Measurements from ENCODE around the gene NKX1-2.

GRCh38 chr10:124493214-124493882 is 43.5 kb upstream of the NKX1-2 start:
- TF ChIP-seq, protein P1, sequence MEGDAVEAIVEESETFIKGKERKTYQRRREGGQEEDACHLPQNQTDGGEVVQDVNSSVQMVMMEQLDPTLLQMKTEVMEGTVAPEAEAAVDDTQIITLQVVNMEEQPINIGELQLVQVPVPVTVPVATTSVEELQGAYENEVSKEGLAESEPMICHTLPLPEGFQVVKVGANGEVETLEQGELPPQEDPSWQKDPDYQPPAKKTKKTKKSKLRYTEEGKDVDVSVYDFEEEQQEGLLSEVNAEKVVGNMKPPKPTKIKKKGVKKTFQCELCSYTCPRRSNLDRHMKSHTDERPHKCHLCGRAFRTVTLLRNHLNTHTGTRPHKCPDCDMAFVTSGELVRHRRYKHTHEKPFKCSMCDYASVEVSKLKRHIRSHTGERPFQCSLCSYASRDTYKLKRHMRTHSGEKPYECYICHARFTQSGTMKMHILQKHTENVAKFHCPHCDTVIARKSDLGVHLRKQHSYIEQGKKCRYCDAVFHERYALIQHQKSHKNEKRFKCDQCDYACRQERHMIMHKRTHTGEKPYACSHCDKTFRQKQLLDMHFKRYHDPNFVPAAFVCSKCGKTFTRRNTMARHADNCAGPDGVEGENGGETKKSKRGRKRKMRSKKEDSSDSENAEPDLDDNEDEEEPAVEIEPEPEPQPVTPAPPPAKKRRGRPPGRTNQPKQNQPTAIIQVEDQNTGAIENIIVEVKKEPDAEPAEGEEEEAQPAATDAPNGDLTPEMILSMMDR (conservative IDR thresholded peaks at IDR 0.05; ENCODE audit: low read depth in 2 of 2): no peak
- TF ChIP-seq EZH2phosphoT487 (IDR thresholded peaks at IDR 0.05; ENCODE audit: unreplicated experiment) (no peak), EZH2 (IDR thresholded peaks at IDR 0.05; ENCODE audit: low read depth, unreplicated experiment) (no peak), POLR2AphosphoS5 (IDR thresholded peaks at IDR 0.05; ENCODE audit: low read depth) (no peak)
- TF ChIP-seq, protein P2, sequence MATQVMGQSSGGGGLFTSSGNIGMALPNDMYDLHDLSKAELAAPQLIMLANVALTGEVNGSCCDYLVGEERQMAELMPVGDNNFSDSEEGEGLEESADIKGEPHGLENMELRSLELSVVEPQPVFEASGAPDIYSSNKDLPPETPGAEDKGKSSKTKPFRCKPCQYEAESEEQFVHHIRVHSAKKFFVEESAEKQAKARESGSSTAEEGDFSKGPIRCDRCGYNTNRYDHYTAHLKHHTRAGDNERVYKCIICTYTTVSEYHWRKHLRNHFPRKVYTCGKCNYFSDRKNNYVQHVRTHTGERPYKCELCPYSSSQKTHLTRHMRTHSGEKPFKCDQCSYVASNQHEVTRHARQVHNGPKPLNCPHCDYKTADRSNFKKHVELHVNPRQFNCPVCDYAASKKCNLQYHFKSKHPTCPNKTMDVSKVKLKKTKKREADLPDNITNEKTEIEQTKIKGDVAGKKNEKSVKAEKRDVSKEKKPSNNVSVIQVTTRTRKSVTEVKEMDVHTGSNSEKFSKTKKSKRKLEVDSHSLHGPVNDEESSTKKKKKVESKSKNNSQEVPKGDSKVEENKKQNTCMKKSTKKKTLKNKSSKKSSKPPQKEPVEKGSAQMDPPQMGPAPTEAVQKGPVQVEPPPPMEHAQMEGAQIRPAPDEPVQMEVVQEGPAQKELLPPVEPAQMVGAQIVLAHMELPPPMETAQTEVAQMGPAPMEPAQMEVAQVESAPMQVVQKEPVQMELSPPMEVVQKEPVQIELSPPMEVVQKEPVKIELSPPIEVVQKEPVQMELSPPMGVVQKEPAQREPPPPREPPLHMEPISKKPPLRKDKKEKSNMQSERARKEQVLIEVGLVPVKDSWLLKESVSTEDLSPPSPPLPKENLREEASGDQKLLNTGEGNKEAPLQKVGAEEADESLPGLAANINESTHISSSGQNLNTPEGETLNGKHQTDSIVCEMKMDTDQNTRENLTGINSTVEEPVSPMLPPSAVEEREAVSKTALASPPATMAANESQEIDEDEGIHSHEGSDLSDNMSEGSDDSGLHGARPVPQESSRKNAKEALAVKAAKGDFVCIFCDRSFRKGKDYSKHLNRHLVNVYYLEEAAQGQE (IDR thresholded peaks at IDR 0.05; ENCODE audit: unreplicated experiment): no peak

Data from GM23338 (cell line).